MCF 10A (cell line): ENCODE results near the gene ADGRD2. TPM values are rescaled to one million over a fixed set of nuclear protein-coding genes. Genes with fewer than 3 reads are reported as not detected.

Experiments used
- BruUV-seq: library from RNA; stranded (reverse); fragments of 400-500 nt; replicated peaks from 2 replicates; lab custom pipeline; 2021; lab: Mats Ljungman, UMichigan
- CTCF ChIA-PET: fragments of 300-600 bp; sonication (Branson Sonifier 250); formaldehyde crosslinking; extraction: SDS; loops from one replicate; lab custom pipeline; 2021; ENCODE audit warnings: antibody characterized with exemption, inconsistent platforms; lab: Yijun Ruan, JAX
- POLR2A ChIA-PET: fragments of 300-600, 350-650 bp; sonication (Branson Sonifier 250); formaldehyde crosslinking; extraction: SDS; loops from one replicate; lab custom pipeline; 2020; ENCODE audit warnings: antibody characterized with exemption, inconsistent platforms; lab: Yijun Ruan, JAX
- DNase-seq: peaks from one replicate; pipeline ENCODE4 v3.0.0-alpha.2; 2018; ENCODE audit not compliant: unreplicated experiment
- H3K27ac Mint-ChIP-seq: one replicate; pipeline ENCODE4 v1.8.0; 2022; ENCODE audit warnings: mild to moderate bottlenecking, low read depth, mixed read lengths; ENCODE audit not compliant: unreplicated experiment
- H3K27me3 Mint-ChIP-seq: one replicate; pipeline ENCODE4 v1.8.0; 2022; ENCODE audit warnings: mixed read lengths; ENCODE audit not compliant: insufficient read depth, unreplicated experiment
- H3K36me3 Mint-ChIP-seq: one replicate; pipeline ENCODE4 v1.8.0; 2022; ENCODE audit warnings: mild to moderate bottlenecking, moderate library complexity, mixed read lengths; ENCODE audit not compliant: insufficient read depth, unreplicated experiment
- H3K4me1 Mint-ChIP-seq: one replicate; pipeline ENCODE4 v1.8.0; 2022; ENCODE audit warnings: mixed read lengths; ENCODE audit not compliant: insufficient read depth, unreplicated experiment
- H3K4me3 Mint-ChIP-seq: one replicate; pipeline ENCODE4 v1.8.0; 2022; ENCODE audit warnings: mild to moderate bottlenecking, moderate library complexity, mixed read lengths; ENCODE audit not compliant: unreplicated experiment
- H3K9me3 Mint-ChIP-seq: one replicate; pipeline ENCODE4 v1.8.0; 2022; ENCODE audit warnings: mixed read lengths; ENCODE audit not compliant: unreplicated experiment
- intact Hi-C: fragments of 100-400 bp; cut with micrococcal nuclease; formaldehyde crosslinking; loops from 2 replicates; pipeline ENCODE4 v1.14.1; 2022
- total RNA-seq: library from RNA; stranded (reverse); gene quantifications from 2 replicates; pipeline ENCODE4 v1.2.3, GENCODE V29; 2022
- TF ChIP-seq, protein P1 (sequence below): fragments of 200-600 bp; IDR thresholded peaks from one replicate; pipeline ENCODE4 v1.8.0; 2022; ENCODE audit warnings: antibody characterized with exemption, mild to moderate bottlenecking; ENCODE audit not compliant: unreplicated experiment

ADGRD2 gene
- total RNA-seq, 1 experiment from 2014 or later = not detected

GRCh38 chr9:124485936-124486335, 35.7 kb downstream of the ADGRD2 start:
- intact Hi-C loops = no loop called here
- BruUV-seq = no TSS peak
- ChIA-PET CTCF (interaction anchor here (1.2 kb wide), 1 partner anchor 40 kb away, joined by 4 read pairs; no protein-coding TSS in a partner anchor), POLR2A (interaction anchor here (0.5 kb wide), 1 partner anchor 856 kb away, joined by 3 read pairs; no protein-coding TSS in a partner anchor)
- no peaks in the 10 kb centered on the region for H3K36me3 Mint-ChIP-seq
- no peak for DNase-seq
- no peak overlapping the region for H3K27ac Mint-ChIP-seq
- TF ChIP-seq, protein P1, sequence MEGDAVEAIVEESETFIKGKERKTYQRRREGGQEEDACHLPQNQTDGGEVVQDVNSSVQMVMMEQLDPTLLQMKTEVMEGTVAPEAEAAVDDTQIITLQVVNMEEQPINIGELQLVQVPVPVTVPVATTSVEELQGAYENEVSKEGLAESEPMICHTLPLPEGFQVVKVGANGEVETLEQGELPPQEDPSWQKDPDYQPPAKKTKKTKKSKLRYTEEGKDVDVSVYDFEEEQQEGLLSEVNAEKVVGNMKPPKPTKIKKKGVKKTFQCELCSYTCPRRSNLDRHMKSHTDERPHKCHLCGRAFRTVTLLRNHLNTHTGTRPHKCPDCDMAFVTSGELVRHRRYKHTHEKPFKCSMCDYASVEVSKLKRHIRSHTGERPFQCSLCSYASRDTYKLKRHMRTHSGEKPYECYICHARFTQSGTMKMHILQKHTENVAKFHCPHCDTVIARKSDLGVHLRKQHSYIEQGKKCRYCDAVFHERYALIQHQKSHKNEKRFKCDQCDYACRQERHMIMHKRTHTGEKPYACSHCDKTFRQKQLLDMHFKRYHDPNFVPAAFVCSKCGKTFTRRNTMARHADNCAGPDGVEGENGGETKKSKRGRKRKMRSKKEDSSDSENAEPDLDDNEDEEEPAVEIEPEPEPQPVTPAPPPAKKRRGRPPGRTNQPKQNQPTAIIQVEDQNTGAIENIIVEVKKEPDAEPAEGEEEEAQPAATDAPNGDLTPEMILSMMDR = no peak
- no peaks in the 10 kb centered on the region for H3K9me3 Mint-ChIP-seq
- peaks cover 50% of the 10 kb centered on the region for H3K27me3 Mint-ChIP-seq
- H3K4me3 Mint-ChIP-seq = no peak overlapping the region
- H3K4me1 Mint-ChIP-seq = peaks cover 5% of the 10 kb centered on the region

DNA sequence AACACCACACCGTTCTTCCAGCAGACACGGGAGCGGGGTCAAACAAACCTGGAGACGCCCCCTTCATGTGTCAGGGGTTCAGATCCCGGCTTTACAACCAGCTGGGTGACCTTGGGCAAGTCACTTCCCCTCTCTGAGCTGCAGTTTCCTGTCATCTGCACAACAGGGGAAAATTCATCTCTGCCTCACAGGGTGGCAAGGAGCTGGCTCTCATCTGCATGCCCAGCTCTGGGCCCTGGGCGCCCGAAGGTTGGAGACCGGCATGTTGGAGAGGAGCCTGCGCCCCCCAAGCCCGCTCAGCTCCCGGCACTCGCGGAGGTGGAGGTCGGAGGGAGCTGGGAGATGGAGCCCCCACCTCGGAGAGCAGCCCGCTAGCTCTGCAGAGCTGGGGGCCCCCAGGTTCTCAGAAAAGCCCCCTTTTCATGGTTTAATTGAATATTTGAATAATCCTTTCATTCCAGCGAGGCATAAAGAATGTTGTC, 36.6 kb downstream of the ADGRD2 start:
- no peak for DNase-seq
- Mint-ChIP-seq H3K4me3 (no peak overlapping the region), H3K4me1 (peaks cover 5% of the 10 kb centered on the region), H3K27me3 (peaks cover 51% of the 10 kb centered on the region), H3K36me3 (no peaks in the 10 kb centered on the region), H3K27ac (no peak overlapping the region), H3K9me3 (no peaks in the 10 kb centered on the region)
- ChIA-PET CTCF (interaction anchor here (0.6 to 1.2 kb wide), 2 partner anchors 39 to 190 kb away, joined by 3 to 4 read pairs; no protein-coding TSS in a partner anchor), POLR2A (no interaction called here)
- BruUV-seq = no TSS peak
- TF ChIP-seq, protein P1 = no peak
- intact Hi-C loops = no loop called here

DNA sequence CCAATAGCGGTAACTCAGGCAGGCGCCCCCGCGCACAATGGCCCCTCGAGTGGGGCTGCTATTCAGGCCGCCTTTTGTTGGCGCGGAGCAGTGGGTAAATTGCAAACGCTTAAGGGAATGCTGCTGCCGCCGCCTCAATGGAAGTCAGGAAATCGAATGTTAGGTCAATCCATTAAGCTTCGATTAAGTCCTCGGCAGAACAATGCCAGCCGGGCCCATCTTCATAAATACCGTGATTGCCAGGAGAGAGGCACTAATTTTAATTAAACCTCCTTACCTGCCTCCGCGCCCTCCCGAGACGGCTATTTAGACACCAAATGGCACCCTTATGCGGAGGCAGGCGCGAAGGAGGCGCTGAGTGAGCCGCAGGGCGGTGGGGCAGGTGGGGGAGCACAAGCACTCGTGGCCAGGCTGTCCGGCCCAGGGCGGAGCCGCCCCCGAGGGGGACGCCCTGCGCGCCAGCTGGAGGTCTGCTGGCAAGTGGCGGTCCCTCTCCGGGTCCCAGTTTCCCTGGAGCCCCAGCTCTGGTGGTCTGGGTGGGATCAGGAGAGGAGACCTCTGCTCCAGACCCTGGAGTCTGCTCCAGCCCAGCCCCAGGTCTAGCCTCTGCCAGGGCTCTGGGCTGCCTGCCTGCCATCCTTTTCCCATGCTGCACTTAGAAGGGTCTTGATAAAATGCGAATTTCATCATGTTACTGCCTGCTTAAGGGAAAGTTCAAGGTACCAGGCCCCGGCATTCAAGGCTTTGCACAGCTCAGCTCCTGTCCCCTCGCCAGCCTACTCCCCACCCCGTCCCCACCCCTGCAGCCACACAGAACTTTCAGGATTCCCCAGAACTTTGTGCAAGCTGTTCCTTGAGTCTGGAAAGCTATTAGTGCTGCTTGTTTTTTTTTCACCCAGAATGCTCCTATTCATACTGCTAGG, 37.3 kb downstream of the ADGRD2 start:
- intact Hi-C loops = no loop called here
- peaks cover 56% of the 10 kb centered on the region for H3K27me3 Mint-ChIP-seq
- H3K4me1 Mint-ChIP-seq = peaks cover 5% of the 10 kb centered on the region
- TF ChIP-seq, protein P1 = no peak
- H3K27ac Mint-ChIP-seq = no peak overlapping the region
- CTCF ChIA-PET = interaction anchor here (0.6 to 1.0 kb wide), 2 partner anchors 64 to 189 kb away, joined by 3 to 4 read pairs; no protein-coding TSS in a partner anchor
- H3K36me3 Mint-ChIP-seq = no peaks in the 10 kb centered on the region
- DNase-seq = no peak
- POLR2A ChIA-PET = no interaction called here
- BruUV-seq = no TSS peak
- no peak overlapping the region for H3K4me3 Mint-ChIP-seq
- no peaks in the 10 kb centered on the region for H3K9me3 Mint-ChIP-seq

GRCh38 chr9:124488641-124489210, 38.5 kb downstream of the ADGRD2 start:
- ChIA-PET POLR2A (no interaction called here), CTCF (no interaction called here)
- intact Hi-C loops = no loop called here
- no peak for DNase-seq
- TF ChIP-seq, protein P1 = no peak
- BruUV-seq = no TSS peak
- no peaks in the 10 kb centered on the region for H3K36me3 Mint-ChIP-seq
- peaks cover 5% of the 10 kb centered on the region for H3K4me1 Mint-ChIP-seq
- peaks cover 56% of the 10 kb centered on the region for H3K27me3 Mint-ChIP-seq
- no peak overlapping the region for H3K4me3 Mint-ChIP-seq
- no peaks in the 10 kb centered on the region for H3K9me3 Mint-ChIP-seq
- no peak overlapping the region for H3K27ac Mint-ChIP-seq
